Glutamatergic neuron (in vitro differentiated cells): Measurements from ENCODE around the gene KNL1. TPM values are rescaled to one million over a fixed set of nuclear protein-coding genes. Genes with fewer than 3 reads are reported as not detected.

Experiments
- DNase-seq: peaks from one replicate; pipeline ENCODE4 v3.0.0; 2022
- H3K27ac Mint-ChIP-seq: one replicate; pipeline ENCODE4 v1.8.0; 2020; ENCODE audit warnings: mild to moderate bottlenecking, mixed read lengths, inconsistent platforms; ENCODE audit not compliant: unreplicated experiment
- H3K27me3 Mint-ChIP-seq: one replicate; pipeline ENCODE4 v1.8.0; 2020; ENCODE audit warnings: mild to moderate bottlenecking, moderate library complexity, mixed read lengths, inconsistent platforms; ENCODE audit not compliant: unreplicated experiment
- H3K36me3 Mint-ChIP-seq: one replicate; pipeline ENCODE4 v1.8.0; 2020; ENCODE audit warnings: mild to moderate bottlenecking, mixed read lengths, inconsistent platforms; ENCODE audit not compliant: unreplicated experiment
- H3K4me1 Mint-ChIP-seq: one replicate; pipeline ENCODE4 v1.8.0; 2020; ENCODE audit warnings: mild to moderate bottlenecking, low read depth, mixed read lengths, inconsistent platforms; ENCODE audit not compliant: unreplicated experiment
- H3K4me3 Mint-ChIP-seq: one replicate; pipeline ENCODE4 v1.8.0; 2020; ENCODE audit warnings: mild to moderate bottlenecking, mixed read lengths, inconsistent platforms; ENCODE audit not compliant: unreplicated experiment
- H3K9me3 Mint-ChIP-seq: one replicate; pipeline ENCODE4 v1.8.0; 2020; ENCODE audit warnings: mild to moderate bottlenecking, moderate library complexity, mixed read lengths, inconsistent platforms; ENCODE audit not compliant: unreplicated experiment
- total RNA-seq: library from RNA; stranded (reverse); fragmentation: NEBNext Ultra II Directional; extraction: Animal tissue kit (Norgen Biotek cat#: 25700); gene quantifications from one replicate; pipeline ENCODE4 v1.2.1, GENCODE V29; 2021; ENCODE audit not compliant: unreplicated experiment
- TF ChIP-seq, protein P1 (sequence below): fragments of 200-600 bp; sonication (generic); IDR thresholded peaks from one replicate; pipeline ENCODE4 v1.5.0; 2021; ENCODE audit not compliant: partially characterized antibody, unreplicated experiment

The KNL1 gene
- total RNA-seq, 1 donor from 2014 or later = 4.0 TPM

DNA sequence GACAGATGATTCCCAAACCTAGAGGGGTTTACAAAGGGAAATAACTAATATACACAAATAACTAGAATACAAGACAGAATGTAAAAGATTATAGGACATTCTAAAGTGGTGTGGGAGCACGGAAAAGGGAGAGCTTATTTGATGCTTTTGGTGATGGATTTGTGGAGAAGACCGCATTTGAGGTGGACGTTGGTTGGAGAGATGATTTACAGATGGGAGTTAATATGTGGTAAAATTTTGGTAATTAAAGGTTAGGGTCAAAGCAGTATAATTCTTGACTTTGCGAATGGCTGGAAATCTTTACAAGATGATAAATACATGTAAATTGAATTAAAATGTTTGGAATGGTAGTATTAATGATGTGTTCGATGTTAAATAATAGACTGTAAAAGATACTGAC, 1.2 kb downstream of the KNL1 start:
- Mint-ChIP-seq H3K27me3 (peaks cover 15% of the 10 kb centered on the region), H3K27ac (peak overlapping the region; percentile 0), H3K4me1 (peaks cover 5% of the 10 kb centered on the region), H3K9me3 (peaks cover 17% of the 10 kb centered on the region), H3K4me3 (peak overlapping the region; percentile 98), H3K36me3 (no peaks in the 10 kb centered on the region)
- TF ChIP-seq, protein P1, sequence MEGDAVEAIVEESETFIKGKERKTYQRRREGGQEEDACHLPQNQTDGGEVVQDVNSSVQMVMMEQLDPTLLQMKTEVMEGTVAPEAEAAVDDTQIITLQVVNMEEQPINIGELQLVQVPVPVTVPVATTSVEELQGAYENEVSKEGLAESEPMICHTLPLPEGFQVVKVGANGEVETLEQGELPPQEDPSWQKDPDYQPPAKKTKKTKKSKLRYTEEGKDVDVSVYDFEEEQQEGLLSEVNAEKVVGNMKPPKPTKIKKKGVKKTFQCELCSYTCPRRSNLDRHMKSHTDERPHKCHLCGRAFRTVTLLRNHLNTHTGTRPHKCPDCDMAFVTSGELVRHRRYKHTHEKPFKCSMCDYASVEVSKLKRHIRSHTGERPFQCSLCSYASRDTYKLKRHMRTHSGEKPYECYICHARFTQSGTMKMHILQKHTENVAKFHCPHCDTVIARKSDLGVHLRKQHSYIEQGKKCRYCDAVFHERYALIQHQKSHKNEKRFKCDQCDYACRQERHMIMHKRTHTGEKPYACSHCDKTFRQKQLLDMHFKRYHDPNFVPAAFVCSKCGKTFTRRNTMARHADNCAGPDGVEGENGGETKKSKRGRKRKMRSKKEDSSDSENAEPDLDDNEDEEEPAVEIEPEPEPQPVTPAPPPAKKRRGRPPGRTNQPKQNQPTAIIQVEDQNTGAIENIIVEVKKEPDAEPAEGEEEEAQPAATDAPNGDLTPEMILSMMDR = no peak
- no peak for DNase-seq

DNA sequence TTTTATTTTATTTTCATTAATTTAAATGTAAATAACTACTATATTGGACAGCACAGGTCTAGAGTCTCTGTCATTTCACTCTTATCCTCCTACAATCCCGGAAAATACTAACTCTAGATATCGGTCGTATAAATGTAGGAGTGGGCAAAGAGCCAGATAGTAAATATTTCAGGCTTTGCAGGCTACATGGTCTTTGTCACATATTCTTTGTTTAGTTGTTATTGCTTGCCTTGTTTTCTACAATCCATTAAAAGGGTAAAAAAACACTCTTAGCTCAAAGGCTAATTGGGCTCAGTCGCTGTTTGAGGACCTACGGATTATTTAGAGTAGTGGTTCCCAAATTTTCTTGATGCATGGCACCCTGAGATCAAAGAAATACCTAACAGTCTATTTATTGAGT, 1.7 kb downstream of the KNL1 start:
- Mint-ChIP-seq H3K4me1 (peaks cover 5% of the 10 kb centered on the region), H3K36me3 (no peaks in the 10 kb centered on the region), H3K4me3 (no peak overlapping the region)

DNA sequence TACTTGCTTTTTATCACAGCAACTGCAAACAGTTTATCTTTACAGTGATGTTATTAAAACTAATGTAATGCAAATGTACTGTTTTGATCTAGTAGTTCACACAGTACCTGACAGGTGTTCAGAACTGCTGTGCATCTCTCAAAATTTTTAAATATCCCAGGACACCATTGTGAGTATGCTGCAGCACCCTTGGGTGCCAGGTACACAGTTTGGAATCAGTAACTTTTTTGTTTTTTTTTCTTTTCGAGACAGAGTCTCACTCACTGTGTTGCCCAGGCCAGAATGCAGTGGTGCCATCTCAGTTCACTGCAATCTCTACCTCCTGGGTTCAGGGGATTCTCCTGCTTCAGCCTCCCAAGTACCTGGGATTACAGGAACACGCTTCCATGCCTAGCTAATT, 3.0 kb downstream of the KNL1 start:
- H3K27me3 Mint-ChIP-seq = peaks cover 15% of the 10 kb centered on the region
- TF ChIP-seq, protein P1 = no peak
- peaks cover 16% of the 10 kb centered on the region for H3K9me3 Mint-ChIP-seq
- no peak for DNase-seq
- H3K36me3 Mint-ChIP-seq = no peaks in the 10 kb centered on the region
- peaks cover 5% of the 10 kb centered on the region for H3K4me1 Mint-ChIP-seq
- H3K4me3 Mint-ChIP-seq = no peak overlapping the region
- no peak overlapping the region for H3K27ac Mint-ChIP-seq

More for the DNA sequence above, 1.7 kb downstream of the KNL1 start:
- Mint-ChIP-seq H3K27me3 (peaks cover 15% of the 10 kb centered on the region), H3K9me3 (peaks cover 16% of the 10 kb centered on the region), H3K27ac (no peak overlapping the region)
- no peak for DNase-seq
- TF ChIP-seq, protein P1 = no peak

DNA sequence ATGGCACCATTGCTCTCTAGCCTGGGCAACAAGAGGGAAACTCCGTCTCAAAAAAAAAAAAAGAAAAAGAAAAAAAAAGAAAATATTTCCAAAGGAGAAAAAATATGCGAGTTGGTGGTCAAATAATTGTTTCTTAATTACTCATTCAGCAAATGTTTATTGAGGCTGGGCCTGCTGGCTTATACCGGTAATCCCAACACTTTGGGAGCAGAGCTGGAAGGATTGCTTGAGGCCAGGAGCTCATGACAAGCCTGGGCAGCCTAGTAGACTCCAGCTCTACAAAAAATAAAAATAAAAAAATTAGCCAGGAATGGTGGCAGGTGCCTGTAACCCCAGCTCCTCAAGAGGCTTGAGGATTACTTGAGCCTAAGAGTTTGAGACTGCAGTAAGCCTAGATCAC, 4.1 kb downstream of the KNL1 start:
- Mint-ChIP-seq H3K4me3 (no peak overlapping the region), H3K36me3 (no peaks in the 10 kb centered on the region), H3K27me3 (peaks cover 14% of the 10 kb centered on the region), H3K4me1 (peaks cover 5% of the 10 kb centered on the region), H3K9me3 (peaks cover 15% of the 10 kb centered on the region), H3K27ac (no peak overlapping the region)
- TF ChIP-seq, protein P1 = no peak
- DNase-seq = no peak

DNA sequence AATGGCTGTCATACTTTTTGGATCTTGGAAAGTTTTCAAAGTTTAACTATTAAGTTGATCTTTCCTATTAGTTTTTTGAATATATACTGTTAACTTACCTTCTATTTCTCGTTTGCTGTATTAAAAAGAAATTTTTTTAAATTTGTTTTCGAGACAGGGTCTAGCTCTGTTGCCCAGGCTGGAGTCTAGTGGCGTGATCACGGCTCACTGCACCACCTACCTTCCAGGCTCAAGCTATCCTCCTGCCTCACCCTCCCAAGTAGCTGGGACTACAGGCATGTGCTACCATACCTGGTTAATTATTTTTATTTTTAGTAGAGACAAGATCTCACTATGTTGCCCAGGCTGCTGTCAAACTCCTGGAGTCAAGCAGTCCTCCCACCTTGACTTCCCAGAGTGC, 4.6 kb downstream of the KNL1 start:
- Mint-ChIP-seq H3K36me3 (no peaks in the 10 kb centered on the region), H3K4me1 (peaks cover 5% of the 10 kb centered on the region), H3K27me3 (peaks cover 8% of the 10 kb centered on the region), H3K27ac (no peak overlapping the region), H3K4me3 (no peak overlapping the region), H3K9me3 (peaks cover 11% of the 10 kb centered on the region)
- no peak for DNase-seq
- TF ChIP-seq, protein P1 = no peak
